NCI-H526 treated with DMSO at 0.1 percent for 48 hours (cell line): Measurements from ENCODE around the gene UBE2G2.

Experiments
- DNase-seq: peaks from one replicate; lab custom pipeline; 2025; lab: John Stamatoyannopoulos, UW

UBE2G2 gene

GRCh38 chr21:44764319-44765230 is 37.0 kb downstream of the UBE2G2 start:
- DNase-seq = no peak

DNA sequence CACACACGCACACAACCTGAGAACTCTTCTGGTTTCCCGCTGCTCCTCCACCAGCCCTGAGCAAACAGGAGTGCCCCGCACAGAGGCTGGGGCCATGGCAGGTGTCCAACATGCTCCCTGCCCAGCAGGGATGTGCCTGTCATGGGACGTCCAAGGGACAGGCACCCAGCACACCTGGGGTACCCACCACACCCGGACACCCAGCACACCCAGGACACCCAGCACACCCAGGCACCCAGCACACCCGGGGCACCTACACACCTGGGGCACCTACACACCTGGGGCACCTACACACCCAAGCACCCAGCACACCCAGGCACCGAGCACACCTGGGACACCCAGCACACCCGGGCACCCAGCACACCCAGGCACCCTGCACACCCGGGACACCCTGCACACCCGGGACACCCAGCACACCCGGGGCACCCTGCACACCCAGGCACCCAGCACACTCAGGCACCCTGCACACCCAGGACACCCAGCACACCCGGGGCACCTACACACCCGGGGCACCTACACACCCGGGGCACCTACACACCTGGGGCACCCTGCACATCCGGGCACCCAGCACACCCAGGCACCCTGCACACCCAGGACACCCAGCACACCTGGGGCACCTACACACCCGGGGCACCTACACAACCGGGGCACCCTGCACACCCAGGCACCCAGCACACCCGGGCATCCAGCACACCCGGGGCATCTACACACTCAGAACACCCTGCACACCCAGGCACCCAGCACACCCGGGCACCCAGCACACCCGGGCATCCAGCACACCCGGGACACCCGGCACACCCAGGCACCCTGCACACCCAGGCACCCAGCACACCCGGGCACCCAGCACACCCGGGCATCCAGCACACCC is 37.9 kb downstream of the UBE2G2 start:
- DNase-seq = no peak

DNA sequence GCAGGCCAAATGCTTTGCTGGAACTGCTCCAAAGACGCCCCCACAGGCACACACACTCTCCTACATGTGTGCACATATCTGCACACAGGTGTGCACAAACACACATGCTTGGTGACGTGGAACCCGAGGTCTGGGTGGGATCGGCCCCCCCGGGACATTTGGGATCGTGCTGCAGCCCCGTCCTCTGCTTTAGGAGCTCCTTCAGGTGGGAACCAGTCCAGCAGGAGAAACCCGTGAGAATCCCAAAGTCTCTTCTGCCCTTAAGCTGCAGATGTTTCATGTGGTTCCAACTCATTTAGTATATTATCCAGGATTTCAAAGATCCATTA is 38.6 kb downstream of the UBE2G2 start:
- DNase-seq = no peak

DNA sequence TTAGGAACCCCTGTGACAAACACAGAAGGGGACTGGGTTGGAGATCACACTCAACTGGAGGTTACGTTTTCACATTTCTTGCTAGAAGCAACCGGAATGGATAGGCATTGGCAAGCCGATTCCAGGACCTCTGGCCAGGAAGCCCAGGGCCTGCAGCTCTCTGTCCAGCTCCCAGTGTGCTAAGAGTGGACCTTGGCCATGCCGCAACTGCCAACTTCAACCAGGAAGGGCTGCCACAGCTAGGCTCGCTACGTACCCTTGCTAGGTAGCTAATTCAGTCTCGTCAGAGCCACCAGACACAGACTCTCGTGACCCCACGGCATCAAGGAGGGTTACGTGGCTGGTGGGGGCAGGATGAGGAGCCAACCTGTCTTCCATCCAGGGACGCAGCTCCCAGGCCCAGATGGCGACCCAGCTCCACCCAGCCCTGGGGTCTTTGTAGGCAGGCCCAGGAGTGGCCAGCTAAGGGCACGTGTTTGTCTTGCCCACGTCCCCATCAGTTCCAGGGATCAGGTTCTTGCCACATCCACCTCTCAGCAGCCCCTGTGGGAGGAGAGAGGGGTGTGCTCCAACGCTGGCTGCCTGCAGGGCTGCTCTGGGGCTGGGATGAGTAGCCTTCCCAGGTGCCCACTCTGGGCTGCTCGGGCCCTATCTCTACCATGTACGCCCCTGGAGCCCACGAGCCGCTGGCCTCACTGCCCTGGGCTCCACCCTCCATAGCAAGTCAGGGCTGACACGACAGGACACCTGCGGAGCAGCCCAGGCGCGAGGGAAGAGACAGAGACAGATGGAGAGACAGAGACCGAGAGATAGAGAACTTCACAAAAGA is 39.2 kb downstream of the UBE2G2 start:
- no peak for DNase-seq

DNA sequence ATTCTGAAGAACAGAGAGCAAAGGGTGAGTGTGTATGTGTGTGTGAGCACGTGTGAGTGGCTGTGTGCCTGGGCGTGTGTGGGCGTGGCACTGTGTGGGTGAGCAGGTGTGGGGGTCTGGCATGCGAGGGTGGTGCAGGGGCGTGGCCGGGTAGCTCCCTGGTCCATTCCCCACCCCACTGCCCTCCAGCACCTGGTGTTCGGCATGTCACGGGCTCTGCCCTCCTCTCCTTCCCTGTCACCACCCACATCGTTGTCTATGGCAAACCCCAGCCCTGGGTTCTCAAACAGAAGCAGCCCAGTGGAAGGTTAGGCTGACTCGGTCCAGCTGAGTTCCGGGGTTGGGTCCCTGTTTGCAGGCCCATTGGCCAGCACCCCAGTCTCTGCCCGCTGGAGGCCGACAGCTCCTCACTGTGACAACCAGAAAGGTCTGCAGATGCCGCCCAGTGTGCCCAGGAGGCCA is 39.8 kb downstream of the UBE2G2 start:
- DNase-seq = no peak

DNA sequence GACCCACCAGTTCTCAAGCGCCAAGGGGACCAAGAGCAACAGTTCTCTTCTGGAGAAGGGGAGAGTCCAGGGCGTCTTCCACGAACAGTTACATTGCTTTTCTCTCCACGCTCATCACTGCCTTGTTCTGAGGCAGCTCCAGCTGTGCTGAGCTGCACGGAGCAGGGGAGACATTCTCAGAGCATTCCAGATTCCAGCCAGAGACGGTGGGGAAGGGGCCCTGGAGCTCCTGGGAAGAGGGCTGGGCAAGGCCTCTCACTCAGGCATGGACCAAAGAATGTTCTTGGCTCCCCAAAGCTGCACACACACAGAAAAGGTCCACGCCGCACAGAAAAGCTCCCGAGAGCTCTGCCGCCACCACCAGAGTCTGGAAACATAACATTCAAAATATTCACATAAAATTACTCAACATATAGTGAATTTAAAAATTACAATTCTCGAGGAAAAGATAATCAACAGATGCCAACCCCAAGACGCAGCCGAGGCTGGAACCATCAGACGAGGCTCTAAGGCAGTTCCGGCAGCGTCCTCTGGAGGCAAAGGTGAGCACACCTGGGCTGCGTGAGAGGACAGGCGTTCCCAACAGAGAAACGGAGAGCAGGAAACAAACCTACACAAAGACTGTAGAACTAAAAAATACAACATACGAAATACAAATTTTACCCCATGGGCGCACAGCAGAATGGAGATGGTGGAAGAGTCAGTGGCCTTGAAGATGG is 40.5 kb downstream of the UBE2G2 start:
- DNase-seq = peak; percentile 37

- DNase-seq = no peak
These were observed 41.2 kb downstream of the UBE2G2 start for GRCh38 chr21:44760376-44760775.

DNA sequence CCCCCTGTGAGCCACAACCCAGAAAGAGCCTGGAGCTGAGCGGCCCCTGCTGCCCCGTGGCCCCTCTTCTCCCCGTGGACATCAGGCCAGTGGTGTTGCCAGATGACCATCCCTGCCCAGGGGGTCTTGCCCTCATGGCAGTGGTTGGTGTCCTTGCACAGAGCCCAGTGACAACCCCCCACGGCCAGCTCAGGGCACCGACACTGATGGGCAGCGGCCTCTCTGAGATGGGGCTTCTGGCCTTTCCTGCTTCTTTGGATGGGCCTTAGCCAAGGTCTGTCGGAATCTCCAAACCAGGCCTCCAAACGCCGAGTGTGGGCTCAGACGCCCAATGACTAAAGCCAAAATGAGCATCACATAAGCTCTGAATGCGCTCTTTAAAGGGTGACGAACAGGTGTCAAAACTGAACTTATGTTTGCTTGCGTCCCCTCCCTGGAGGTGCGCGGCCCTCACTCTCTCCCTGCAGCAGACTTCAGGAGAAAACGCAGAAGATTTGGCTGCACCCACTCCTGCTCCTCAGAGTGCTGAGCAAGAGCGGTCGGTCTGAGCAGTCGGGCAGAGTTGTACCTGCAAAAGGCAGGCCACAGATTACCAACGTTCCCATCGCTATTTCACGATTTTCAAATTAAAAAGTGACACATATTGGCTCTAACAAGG is 41.9 kb downstream of the UBE2G2 start:
- DNase-seq = no peak

DNA sequence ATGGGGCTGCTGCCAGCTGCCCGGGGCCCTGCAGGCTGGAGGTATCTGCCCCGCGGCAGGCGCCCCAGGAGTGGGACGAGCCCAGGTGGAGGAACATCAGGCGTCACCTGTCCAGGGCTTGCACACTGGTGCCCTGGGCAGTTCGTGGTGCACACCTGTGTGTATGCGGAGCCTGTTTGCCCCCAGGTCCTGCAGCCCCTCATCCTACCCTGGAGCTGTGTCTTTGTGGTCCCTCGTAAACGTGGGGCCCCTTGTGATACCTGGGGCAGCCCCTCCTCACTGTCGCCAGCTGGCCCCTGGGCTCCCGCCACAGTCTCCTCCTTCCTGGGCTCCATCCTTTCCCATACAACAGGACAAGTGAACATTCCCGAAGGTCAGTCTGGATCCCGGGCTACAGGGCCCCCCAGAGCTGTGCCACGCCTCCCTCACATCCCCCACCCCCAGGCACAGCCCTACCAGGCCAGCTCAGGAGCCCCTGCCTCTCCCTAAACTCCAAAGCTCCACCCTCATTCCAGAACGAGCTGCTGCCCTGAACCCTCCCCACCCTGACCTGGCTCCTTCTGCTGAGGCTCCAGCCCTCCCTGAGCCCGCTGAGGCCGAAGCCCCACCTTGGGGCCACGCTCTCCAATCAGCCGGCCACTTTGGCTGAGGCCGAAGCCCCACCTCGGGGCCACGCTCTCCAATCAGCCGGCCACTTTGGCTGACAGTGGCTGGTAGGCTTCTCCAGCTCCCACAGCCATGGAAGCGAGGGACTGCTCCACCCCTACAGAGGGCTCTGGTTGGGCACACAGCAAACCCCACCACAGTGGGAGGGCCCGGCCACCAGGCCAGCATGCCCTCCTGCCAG is 42.6 kb downstream of the UBE2G2 start:
- DNase-seq = no peak

DNA sequence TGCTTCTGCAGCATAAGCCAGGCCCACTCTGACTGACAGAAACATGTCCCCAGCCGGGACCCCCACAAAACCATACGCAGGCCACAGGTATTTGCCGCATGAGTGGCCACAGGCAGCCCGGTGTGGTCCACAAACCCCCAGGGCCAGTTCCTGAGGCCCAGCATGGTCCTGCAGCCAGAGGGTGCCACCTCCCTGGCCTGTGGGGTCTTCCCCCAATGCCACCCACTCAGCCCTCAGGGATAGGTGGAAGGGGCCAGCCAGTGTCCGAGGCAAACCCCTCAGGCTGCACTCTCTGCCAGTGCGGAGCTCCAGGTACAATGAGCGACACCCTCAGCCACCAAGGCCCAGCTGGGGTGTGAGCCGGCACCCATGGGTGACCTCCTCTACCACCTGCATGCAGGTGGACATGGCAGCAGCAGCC is 43.5 kb downstream of the UBE2G2 start:
- DNase-seq = no peak

- DNase-seq = no peak
These were observed 43.9 kb downstream of the UBE2G2 start for GRCh38 chr21:44757731-44758130.

GRCh38 chr21:44756423-44757185 is 45.0 kb downstream of the UBE2G2 start:
- DNase-seq = no peak

GRCh38 chr21:44755227-44755626 is 46.4 kb downstream of the UBE2G2 start:
- no peak for DNase-seq

GRCh38 chr21:44753357-44753756 is 48.3 kb downstream of the UBE2G2 start:
- DNase-seq = no peak

- no peak for DNase-seq
These were observed 48.9 kb downstream of the UBE2G2 start for GRCh38 chr21:44752671-44753235.

- no peak for DNase-seq
These were observed 49.6 kb downstream of the UBE2G2 start for GRCh38 chr21:44751799-44752636.

- DNase-seq = no peak
These were observed 50.3 kb downstream of the UBE2G2 start for GRCh38 chr21:44751186-44751798.

DNA sequence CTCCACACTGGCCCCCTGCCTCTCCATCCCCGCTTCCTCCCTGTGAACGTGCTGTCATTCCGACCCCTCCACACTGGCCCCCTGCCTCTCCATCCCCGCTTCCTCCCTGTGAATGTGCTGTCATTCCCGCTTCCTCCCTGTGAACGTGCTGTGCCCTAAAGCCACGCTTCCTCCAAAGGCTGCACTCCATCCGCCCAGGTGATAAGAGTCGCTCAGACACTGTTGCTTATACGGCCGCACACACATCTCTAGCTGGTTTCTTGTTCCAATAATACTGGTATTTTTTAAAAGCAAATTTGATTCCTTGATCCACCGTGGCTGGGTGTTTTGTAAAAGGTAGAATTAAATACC is 51.0 kb downstream of the UBE2G2 start:
- DNase-seq = no peak
